MM.1S (cell line): ENCODE data around the gene GCFC2.
"Not testable (repeated sequence)": the region's sequence is repeated elsewhere in the genome, so short reads cannot be mapped to it uniquely, and the experiment has no call there.

Source experiments
- DNase-seq: peaks from one replicate; pipeline ENCODE4 v3.0.0-alpha.2; 2015
- H2AFZ ChIP-seq: fragments of 300-600 bp; sonication (generic); 2 replicates; pipeline ENCODE4 v1.6.0; 2016; ENCODE audit warnings: antibody characterized with exemption, low read length
- H3F3A ChIP-seq: fragments of 300-600 bp; sonication (generic); 2 replicates; pipeline ENCODE4 v1.6.1; 2016; ENCODE audit warnings: mild to moderate bottlenecking, antibody characterized with exemption, low read length, moderate library complexity, mixed read lengths; ENCODE audit not compliant: insufficient read depth
- H3K27ac ChIP-seq: fragments of 300-600 bp; sonication (generic); 2 replicates; pipeline ENCODE4 v1.5.1; 2016; ENCODE audit warnings: mild to moderate bottlenecking, low read length
- H3K27me3 ChIP-seq: fragments of 300-600 bp; sonication (generic); replicated peaks from 2 replicates; pipeline ENCODE4 v1.6.0; 2016; ENCODE audit warnings: low read length; ENCODE audit not compliant: insufficient read depth
- H3K36me3 ChIP-seq: fragments of 300-600 bp; sonication (generic); replicated peaks from 2 replicates; pipeline ENCODE4 v1.6.1; 2016; ENCODE audit warnings: mild to moderate bottlenecking, low read length, mixed read lengths; ENCODE audit not compliant: insufficient read depth
- H3K4me1 ChIP-seq: fragments of 300-600 bp; sonication (generic); 2 replicates; pipeline ENCODE4 v1.6.1; 2016; ENCODE audit warnings: low read length, mixed read lengths
- H3K4me2 ChIP-seq: fragments of 300-600 bp; sonication (generic); 2 replicates; pipeline ENCODE4 v1.6.0; 2016; ENCODE audit warnings: low read depth, low read length
- H3K4me3 ChIP-seq: fragments of 300-600 bp; sonication (generic); 2 replicates; pipeline ENCODE4 v1.5.1; 2016; ENCODE audit warnings: low read length, mixed read lengths
- H3K79me2 ChIP-seq: fragments of 300-600 bp; sonication (generic); 2 replicates; pipeline ENCODE4 v1.6.1; 2016; ENCODE audit warnings: mixed run types, low read length, mixed read lengths
- H3K9ac ChIP-seq: fragments of 300-600 bp; sonication (generic); 2 replicates; pipeline ENCODE4 v1.6.1; 2016; ENCODE audit warnings: low read length, mixed read lengths
- H3K9me2 ChIP-seq: fragments of 300-600 bp; sonication (generic); replicated peaks from 2 replicates; pipeline ENCODE4 v1.6.1; 2016; ENCODE audit warnings: mild to moderate bottlenecking, low read length, mixed read lengths; ENCODE audit not compliant: insufficient read depth
- H3K9me3 ChIP-seq: fragments of 300-600 bp; sonication (generic); replicated peaks from 2 replicates; pipeline ENCODE4 v1.6.1; 2016; ENCODE audit warnings: mild to moderate bottlenecking, low read length, mixed read lengths; ENCODE audit not compliant: insufficient read depth
- H4K20me1 ChIP-seq: fragments of 300-600 bp; sonication (generic); 2 replicates; pipeline ENCODE4 v1.6.1; 2016; ENCODE audit warnings: mild to moderate bottlenecking, low read length, moderate library complexity, mixed read lengths; ENCODE audit not compliant: insufficient read depth
- EZH2 ChIP-seq: fragments of 300-600 bp; sonication (generic); optimal IDR thresholded peaks from 2 replicates; pipeline ENCODE3; 2017; ENCODE audit warnings: low read depth, mild to moderate bottlenecking, antibody characterized with exemption, low read length, mixed read lengths
- EZH2phosphoT487 ChIP-seq: fragments of 300-600 bp; sonication (generic); IDR thresholded peaks from 2 replicates; pipeline ENCODE4 v1.6.1; 2018; ENCODE audit warnings: antibody characterized with exemption, low read length
- TF ChIP-seq, protein P1 (sequence below): fragments of 300-600 bp; sonication (generic); IDR thresholded peaks from 2 replicates; pipeline ENCODE4 v1.5.1; 2016; ENCODE audit warnings: antibody characterized with exemption, low read length, mixed read lengths

GCFC2 gene

GRCh38 chr2:75698918-75699317, 11.8 kb downstream of the GCFC2 start:
- Histone ChIP-seq H3K9ac (no peak overlapping the region), H3K4me1 (no peaks in the 10 kb centered on the region), H3K4me2 (no peak overlapping the region), H3K27me3 (no peaks in the 10 kb centered on the region), H3K36me3 (no peaks in the 10 kb centered on the region), H4K20me1 (no peaks in the 10 kb centered on the region), H3K79me2 (no peaks in the 10 kb centered on the region), H3K27ac (no peak overlapping the region), H3K4me3 (no peak overlapping the region), H3K9me2 (no peaks in the 10 kb centered on the region), H3F3A (no peaks in the 10 kb centered on the region), H2AFZ (no peak overlapping the region), H3K9me3 (no peaks in the 10 kb centered on the region)
- TF ChIP-seq EZH2 = no peak
- TF ChIP-seq, protein P1, sequence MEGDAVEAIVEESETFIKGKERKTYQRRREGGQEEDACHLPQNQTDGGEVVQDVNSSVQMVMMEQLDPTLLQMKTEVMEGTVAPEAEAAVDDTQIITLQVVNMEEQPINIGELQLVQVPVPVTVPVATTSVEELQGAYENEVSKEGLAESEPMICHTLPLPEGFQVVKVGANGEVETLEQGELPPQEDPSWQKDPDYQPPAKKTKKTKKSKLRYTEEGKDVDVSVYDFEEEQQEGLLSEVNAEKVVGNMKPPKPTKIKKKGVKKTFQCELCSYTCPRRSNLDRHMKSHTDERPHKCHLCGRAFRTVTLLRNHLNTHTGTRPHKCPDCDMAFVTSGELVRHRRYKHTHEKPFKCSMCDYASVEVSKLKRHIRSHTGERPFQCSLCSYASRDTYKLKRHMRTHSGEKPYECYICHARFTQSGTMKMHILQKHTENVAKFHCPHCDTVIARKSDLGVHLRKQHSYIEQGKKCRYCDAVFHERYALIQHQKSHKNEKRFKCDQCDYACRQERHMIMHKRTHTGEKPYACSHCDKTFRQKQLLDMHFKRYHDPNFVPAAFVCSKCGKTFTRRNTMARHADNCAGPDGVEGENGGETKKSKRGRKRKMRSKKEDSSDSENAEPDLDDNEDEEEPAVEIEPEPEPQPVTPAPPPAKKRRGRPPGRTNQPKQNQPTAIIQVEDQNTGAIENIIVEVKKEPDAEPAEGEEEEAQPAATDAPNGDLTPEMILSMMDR = no peak
- no peak for TF ChIP-seq EZH2phosphoT487
- no peak for DNase-seq

- H3K9ac ChIP-seq = no peak overlapping the region
- H3K27me3 ChIP-seq = no peaks in the 10 kb centered on the region
- TF ChIP-seq EZH2 = no peak
- TF ChIP-seq EZH2phosphoT487 = no peak
- TF ChIP-seq, protein P1 = no peak
- no peak overlapping the region for H2AFZ ChIP-seq
- no peak overlapping the region for H3K4me2 ChIP-seq
- no peaks in the 10 kb centered on the region for H3K4me1 ChIP-seq
- H4K20me1 ChIP-seq = no peaks in the 10 kb centered on the region
- H3K4me3 ChIP-seq = no peak overlapping the region
- H3K36me3 ChIP-seq = no peaks in the 10 kb centered on the region
- no peak for DNase-seq
- H3K27ac ChIP-seq = no peak overlapping the region
- H3F3A ChIP-seq = no peaks in the 10 kb centered on the region
- no peaks in the 10 kb centered on the region for H3K79me2 ChIP-seq
- no peaks in the 10 kb centered on the region for H3K9me2 ChIP-seq
- H3K9me3 ChIP-seq = no peaks in the 10 kb centered on the region
Observed at GRCh38 chr2:75688196-75688595, 22.5 kb downstream of the GCFC2 start.

DNA sequence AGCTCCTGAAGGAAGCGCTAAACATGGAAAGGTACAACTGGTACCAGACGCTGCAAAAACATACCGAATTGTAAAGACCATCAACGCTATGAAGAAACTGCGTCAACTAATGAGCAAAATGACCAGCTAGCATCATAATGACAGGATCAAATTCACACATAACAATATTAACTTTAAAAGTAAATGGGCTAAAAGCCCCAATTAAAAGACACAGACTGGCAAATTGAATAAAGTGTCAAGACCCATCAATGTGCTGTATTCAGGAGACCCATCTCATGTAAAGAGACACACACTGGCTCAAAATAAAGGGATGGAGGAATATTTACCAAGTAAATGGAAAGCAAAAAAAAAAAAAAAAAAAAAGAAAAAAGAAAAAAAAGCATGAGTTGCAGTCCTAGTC, 27.3 kb downstream of the GCFC2 start:
- not testable (repeated sequence) for DNase-seq, H4K20me1 ChIP-seq, H3K36me3 ChIP-seq, H3K4me2 ChIP-seq, H3K27ac ChIP-seq, H3K27me3 ChIP-seq, H2AFZ ChIP-seq, H3K79me2 ChIP-seq, H3K9me3 ChIP-seq, H3K4me3 ChIP-seq, H3K4me1 ChIP-seq, H3K9ac ChIP-seq, H3F3A ChIP-seq, H3K9me2 ChIP-seq

GRCh38 chr2:75680402-75680801, 30.3 kb downstream of the GCFC2 start:
- Histone ChIP-seq H3K27me3 (no peaks in the 10 kb centered on the region), H4K20me1 (no peaks in the 10 kb centered on the region), H3K9ac (no peak overlapping the region), H3K79me2 (no peaks in the 10 kb centered on the region), H3F3A (no peaks in the 10 kb centered on the region), H3K27ac (no peak overlapping the region), H3K4me1 (no peaks in the 10 kb centered on the region), H3K4me2 (no peak overlapping the region), H3K4me3 (no peak overlapping the region), H2AFZ (no peak overlapping the region), H3K9me3 (no peaks in the 10 kb centered on the region), H3K9me2 (no peaks in the 10 kb centered on the region), H3K36me3 (no peaks in the 10 kb centered on the region)
- no peak for TF ChIP-seq EZH2phosphoT487
- no peak for TF ChIP-seq EZH2
- TF ChIP-seq, protein P1 = no peak
- DNase-seq = no peak
